HG02623 (cell line): ENCODE measurements around the gene NFU1.
"Not testable (repeated sequence)": the region's sequence is repeated elsewhere in the genome, so short reads cannot be mapped to it uniquely, and the experiment has no call there.

Experiments
- ATAC-seq: cut with Tn5 transposase; IDR thresholded peaks from one replicate; pipeline ENCODE4 v1.9.1; 2021; ENCODE audit warnings: moderate library complexity; ENCODE audit not compliant: unreplicated experiment

Gene NFU1

GRCh38 chr2:69452687-69453086 is 15.5 kb upstream of the NFU1 start:
- no peak for ATAC-seq

GRCh38 chr2:69450735-69451416 is 13.6 kb upstream of the NFU1 start:
- ATAC-seq = no peak

DNA sequence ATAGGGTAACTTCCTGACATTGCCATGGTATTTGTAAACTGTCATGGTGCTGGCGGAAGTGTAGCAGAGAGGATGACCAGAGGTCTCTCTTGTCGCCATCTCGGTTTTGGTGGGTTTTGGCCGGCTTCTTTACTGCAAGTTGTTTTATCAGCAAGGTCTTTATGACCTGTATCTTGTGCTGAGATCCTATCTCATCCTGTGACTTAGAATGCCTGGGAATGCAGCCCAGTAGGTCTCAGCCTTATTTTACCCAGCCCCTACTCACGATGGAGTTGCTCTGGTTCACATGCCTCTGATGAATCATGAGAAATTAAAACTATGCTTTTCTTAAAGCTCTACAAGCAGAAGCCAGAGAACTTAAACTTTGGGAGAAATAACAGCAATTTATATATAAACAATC is 12.7 kb upstream of the NFU1 start:
- no peak for ATAC-seq

GRCh38 chr2:69443673-69444072 is 6.4 kb upstream of the NFU1 start:
- not testable (repeated sequence) for ATAC-seq

DNA sequence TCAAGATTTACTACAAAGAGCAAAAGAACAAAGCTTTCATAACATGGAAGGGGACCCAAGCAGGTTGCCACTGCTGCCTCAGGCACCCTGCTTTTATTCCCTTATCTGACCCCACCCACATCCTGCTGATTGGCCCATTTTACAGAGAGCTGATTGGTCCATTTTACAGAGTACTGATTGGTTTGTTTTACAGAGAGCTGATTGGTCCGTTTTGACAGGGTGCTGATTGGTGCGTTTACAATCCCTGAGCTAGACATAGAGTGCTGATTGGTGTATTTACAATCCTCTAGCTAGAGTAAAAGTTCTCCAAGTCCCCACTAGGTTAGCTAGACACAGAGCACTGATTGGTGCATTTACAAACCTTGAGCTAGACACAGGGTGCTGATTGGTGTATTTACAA is 2.3 kb upstream of the NFU1 start:
- not testable (repeated sequence) for ATAC-seq

DNA sequence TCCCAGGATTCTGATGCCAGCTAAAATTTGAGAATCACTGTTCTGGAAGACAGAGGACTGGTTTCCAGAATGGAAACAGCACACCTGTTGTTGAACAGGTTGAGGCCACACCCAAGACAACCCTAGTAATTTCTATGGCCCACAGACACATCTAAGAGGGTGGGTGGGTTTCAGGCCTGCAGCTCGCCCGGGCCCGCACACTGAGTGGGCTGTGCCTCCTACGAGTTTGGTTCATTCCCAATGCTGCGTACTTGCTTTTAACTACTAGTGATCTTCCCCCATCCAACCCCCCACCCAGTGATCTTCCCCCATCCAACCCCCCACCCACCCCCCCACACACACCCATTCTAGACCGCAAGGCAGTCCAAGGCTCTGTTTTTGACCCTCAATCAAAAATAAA is 1.3 kb upstream of the NFU1 start:
- ATAC-seq = no peak

DNA sequence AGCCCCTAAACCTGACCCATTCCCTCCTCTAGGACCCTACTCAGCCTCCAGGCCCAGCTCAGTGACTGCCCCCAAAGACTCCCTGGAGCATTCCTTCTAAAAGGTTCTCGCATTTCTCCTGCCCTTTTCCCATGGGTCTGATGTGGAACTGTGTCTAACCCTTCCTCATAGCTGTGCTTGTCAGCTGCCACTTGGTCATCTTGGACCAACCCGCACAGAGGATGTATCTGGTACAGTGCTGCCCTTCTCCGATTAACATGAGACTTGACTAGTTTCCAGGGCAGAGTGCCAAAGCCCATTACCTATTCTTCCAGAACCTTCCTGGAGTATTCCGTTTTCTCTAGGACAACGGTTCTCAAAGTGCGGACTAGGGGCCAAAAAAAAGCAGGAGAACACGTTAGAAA is 518 bp upstream of the NFU1 start:
- no peak for ATAC-seq

DNA sequence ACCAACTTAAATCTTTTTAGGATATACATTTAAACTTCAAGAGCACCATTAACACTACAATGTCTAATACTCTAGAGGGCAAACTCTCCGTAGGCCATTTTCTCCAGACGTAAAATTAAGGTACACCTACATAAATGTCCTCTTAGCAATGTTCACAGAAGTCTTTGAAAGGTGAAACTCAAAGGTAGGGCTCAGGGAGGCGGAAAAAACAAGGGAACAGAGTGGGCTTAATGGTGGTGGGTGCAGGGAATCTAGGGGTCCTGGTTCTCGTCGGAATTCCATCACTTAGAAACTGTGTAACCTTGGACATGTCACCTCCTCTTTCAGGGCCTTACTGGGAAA is 668 bp downstream of the NFU1 start:
- ATAC-seq = no peak

DNA sequence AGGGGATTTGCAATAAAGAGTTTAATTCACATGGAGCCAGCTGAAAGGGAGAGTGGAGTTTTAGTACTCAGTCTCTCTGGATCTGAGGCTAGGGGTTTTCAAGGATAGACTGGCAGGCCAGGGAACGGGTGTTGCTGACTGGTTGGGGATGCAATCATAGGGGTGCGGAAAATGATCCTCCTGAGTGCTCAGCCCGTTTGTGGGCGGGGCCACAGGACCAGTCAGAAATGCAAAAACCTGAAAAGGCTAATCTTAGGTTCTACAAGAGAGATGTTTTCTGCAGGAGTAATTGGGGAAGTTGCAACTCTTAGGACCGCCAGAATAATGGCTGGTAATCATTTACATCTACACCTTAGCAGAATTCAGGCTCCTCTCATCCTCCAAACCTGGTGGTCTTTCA is 2.5 kb downstream of the NFU1 start:
- ATAC-seq = no peak

DNA sequence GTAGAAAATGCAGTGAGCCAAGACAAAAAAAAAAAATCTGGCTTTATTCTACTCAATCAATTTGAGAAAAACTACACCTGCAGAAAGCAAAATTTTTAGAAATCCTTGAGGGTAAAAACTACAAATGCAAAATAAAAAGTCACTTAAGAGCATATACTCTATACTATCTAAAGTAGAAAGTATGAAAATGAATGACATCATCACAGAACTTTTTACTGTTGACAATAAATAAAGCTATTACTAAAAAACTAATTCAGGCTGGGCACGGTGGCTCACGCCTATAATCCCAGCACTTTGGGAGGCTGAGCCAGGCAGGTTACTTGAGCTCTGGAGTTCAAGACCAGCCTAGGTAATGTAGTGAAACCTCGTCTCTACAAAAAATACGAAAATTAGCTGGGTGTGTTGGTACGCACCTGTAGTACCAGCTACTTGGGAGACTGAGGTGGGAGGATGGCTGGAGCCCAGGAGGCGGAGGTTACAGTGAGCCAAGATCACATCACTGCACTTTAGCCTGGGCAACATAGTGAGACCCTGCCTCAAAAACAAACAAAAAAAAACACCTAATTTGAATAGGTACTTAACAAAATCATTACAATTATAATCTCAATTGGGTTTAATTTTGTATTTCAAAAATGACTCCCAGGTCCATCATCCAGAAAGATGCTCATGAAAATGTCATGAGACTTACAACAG is 7.6 kb downstream of the NFU1 start:
- ATAC-seq = no peak

DNA sequence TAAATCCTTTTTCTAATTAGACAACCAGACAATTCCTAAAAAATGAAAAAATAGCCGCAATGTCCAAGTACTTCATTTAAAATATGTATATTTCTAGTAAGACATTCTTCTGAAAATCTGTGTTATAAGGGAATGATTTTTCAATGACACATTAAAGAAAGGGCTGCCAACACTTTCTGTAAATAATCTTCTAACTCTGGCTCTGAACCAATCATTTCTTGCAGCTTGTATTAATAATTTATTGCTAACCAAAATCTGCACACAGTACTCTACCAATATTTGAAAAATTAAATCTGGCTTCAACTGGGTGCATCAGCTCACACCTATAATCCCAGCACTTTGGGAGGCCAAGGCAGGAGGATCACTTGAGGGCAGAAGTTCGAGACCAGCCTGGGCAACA is 8.3 kb downstream of the NFU1 start:
- ATAC-seq = no peak

GRCh38 chr2:69424419-69424818 is 12.8 kb downstream of the NFU1 start:
- ATAC-seq = no peak

DNA sequence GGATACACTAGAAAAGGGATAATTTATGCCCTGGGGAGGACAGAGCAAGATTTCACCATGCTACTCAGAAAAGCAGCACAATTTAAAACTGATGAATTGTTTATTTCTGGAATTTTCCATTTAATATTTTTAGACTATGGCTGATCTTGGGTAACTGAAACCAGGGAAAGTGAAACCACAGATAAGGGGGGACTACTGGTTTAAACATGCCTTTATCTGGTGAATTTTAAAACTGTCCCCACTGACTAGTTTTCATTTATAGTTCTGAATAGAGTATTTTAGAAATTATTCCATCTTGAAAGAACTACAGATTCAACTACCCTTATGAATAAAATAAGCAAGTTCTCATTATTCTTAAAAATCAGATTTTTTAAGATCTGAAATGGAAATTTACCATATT is 15.0 kb downstream of the NFU1 start:
- ATAC-seq = no peak

DNA sequence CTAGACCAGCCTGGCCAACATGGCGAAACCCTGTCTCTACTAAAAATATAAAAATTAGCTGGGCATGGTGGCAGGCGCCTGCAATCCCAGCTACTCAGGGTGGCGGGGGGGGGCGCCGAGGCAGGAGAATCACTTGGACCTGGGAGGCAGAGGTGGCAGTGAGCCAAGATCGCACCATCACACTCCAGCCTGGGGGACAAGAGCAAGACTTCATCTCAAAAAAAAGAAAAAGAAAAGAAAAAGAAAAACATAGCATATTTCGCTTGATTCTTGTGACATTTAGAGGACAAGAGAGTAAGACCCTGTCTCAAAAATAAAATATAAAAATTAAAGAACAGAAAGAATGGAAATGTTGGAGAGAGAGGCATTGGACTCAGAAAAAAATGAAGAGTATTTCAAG is 18.1 kb downstream of the NFU1 start:
- ATAC-seq = not testable (repeated sequence)

DNA sequence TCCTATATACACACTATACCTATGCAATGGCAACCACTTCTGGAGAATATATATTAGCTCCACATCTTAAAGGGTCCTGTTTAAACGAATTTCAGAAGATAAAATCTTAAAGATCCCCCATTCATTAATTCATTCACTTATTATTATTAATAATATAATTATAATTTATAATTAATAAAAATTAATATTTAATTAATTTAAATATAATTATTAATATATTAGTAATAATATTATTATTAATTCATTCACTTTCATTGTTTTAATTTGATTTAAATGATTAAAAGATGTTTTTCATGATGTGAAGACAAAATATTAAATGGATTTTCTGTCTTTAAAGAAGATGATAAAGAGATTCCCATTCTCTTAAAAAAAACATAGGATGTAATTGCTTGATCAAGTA is 21.1 kb downstream of the NFU1 start:
- ATAC-seq = no peak

DNA sequence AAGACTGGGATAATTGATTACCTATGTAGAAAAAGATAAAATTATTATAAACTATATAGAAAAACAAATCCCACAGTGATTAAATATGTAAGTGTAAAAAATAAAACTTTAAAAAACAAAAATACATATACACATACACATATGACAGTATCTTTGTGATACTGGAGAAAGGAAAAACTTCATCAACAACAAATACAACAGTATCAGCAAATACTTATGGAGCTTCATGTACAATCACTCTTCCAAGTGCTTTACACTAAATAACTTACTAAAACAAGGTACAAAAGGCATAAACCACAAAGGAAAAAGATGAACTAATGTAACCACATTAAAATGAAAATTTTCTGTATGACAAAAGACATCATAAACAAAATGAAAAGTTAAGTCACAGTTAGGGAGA is 26.1 kb downstream of the NFU1 start:
- no peak for ATAC-seq

GRCh38 chr2:69405306-69405705 is 31.9 kb downstream of the NFU1 start:
- ATAC-seq = no peak

GRCh38 chr2:69400121-69400520 is 37.1 kb downstream of the NFU1 start:
- ATAC-seq = no peak

GRCh38 chr2:69397234-69397633 is 40.0 kb downstream of the NFU1 start:
- ATAC-seq = no peak

DNA sequence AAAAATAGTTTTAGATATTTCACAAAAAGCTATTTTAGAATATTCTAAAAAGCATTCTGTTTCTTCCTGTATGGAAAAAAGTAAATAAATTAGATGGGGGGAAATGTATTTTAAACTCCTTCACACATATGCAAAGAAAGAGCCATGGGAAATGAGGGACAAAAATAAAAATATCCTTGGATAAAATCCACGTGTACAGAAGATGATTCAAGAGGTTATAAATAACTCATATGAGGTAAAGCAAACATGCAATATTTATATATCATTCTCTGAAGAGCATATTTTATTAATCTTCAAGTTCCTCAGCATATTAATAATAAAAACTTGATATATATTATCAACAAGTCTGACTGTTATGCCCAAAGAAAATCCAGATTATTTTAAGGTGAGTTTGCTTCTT is 41.4 kb downstream of the NFU1 start:
- no peak for ATAC-seq

DNA sequence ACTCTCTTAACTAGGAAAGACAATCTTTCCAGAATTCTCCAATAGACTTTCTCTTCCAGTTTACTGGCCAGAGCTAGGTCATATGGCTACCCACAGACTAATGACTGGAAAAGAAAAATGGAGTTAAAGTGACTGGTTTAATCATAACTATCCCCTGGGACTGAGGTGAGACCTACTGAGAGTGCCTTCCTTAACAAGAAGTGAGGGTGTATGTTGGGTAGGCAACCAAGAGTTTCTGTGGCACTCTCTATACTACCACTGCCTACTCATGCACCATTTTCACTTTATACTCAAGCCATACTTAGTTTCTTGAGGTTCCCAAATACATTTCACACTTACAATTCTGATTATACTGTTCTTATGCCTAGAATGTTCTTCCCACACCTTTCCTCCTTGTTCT is 43.3 kb downstream of the NFU1 start:
- no peak for ATAC-seq

DNA sequence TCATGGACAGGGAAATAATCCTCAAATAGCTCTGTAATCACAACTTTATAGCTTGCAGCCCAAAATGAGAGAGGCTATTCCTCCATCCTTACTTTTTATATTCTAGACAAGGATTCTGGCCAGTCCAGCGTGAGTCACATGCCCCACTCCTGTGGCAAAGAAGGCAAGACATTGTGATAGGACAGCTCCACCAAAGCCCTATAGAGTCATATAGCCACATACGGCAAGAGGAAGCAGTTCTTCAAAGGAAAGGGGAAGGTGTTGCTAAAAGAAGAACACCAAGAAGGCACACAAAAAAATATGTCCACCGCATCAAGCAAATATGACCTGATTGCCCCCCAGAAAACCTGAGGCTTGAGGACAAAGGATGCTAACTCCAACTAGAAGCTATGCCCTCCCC is 46.8 kb downstream of the NFU1 start:
- ATAC-seq = no peak

- no peak for ATAC-seq
These were observed 47.2 kb downstream of the NFU1 start for GRCh38 chr2:69390001-69390400.
